ENCODE measurements around the gene ZFP36L1. TPM values are rescaled to one million over a fixed set of nuclear protein-coding genes. Genes with fewer than 3 reads are reported as not detected.
A peak's percentile ranks its signal among the peaks of the same experiment; 100 is the strongest.

The ZFP36L1 gene
- total RNA-seq, 2 experiments from 2014 or later: 254 to 258 TPM

GRCh38 chr14:68784226-68784910 lies 8.5 kb downstream of the ZFP36L1 start:
- Mint-ChIP-seq H3K36me3 (ENCODE audit: low read depth) (peaks cover 34% of the 10 kb centered on the region), H3K27ac (peak overlapping the region; percentile 99), H3K9me3 (no peaks in the 10 kb centered on the region), H3K27me3 (no peaks in the 10 kb centered on the region), H3K4me1 (ENCODE audit: low read depth) (peaks cover 86% of the 10 kb centered on the region), H3K4me3 (no peak overlapping the region)
- Histone ChIP-seq H3K9me3 (ENCODE audit: control insufficient read depth in 1 of 2, insufficient read depth in 1 of 2, low read length in 2 of 2) (no peaks in the 10 kb centered on the region), H3K27me3 (ENCODE audit: control insufficient read depth in 1 of 2, insufficient read depth in 2 of 2, low read length in 2 of 2) (no peaks in the 10 kb centered on the region), H3K4me1 (ENCODE audit: insufficient read depth, low read length) (peaks cover 84% of the 10 kb centered on the region), H3K36me3 (ENCODE audit: insufficient read depth, low read length) (peaks cover 27% of the 10 kb centered on the region), H3K4me3 (ENCODE audit: low read length) (no peak overlapping the region), H3K27ac (ENCODE audit: low read depth in 1 of 2, low read length in 2 of 2) (peak overlapping the region; percentile 1 to 50)
- POLR2A ChIA-PET: interaction anchor here (1.0 to 15.8 kb wide), 9 partner anchors 6 to 534 kb away, joined by 3 to 816 read pairs (median 43); partner anchors contain the start of gene ZFP36L1
- ATAC-seq (ENCODE audit: poor library complexity) (no peak), DNase-seq (peak in 2 of 14 experiments; percentile 48 to 60)
- CTCF ChIA-PET: interaction anchor here (1.1 to 9.3 kb wide), 3 partner anchors 32 to 99 kb away, joined by 3 to 115 read pairs (median 6); no protein-coding TSS in a partner anchor
- intact Hi-C loops (cut with DNase I, micrococcal nuclease): loop anchor here (5.0 to 10.0 kb wide), 6 partner anchors 33 to 500 kb away; no protein-coding TSS in a partner anchor
- no peak for TF ChIP-seq CTCF (IDR thresholded peaks at IDR 0.05)

- H3K4me3 ChIP-seq (ENCODE audit: low read length): no peak overlapping the region
- no peak for DNase-seq
- H3K4me1 Mint-ChIP-seq (ENCODE audit: low read depth): peaks cover 86% of the 10 kb centered on the region
- POLR2A ChIA-PET: interaction anchor here (0.7 to 15.8 kb wide), 7 partner anchors 7 to 533 kb away, joined by 3 to 816 read pairs (median 70); partner anchors contain the start of gene ZFP36L1
- peaks cover 20% of the 10 kb centered on the region for H3K36me3 ChIP-seq (ENCODE audit: insufficient read depth, low read length)
- H3K27ac Mint-ChIP-seq: peak overlapping the region; percentile 92
- peaks cover 87% of the 10 kb centered on the region for H3K4me1 ChIP-seq (ENCODE audit: insufficient read depth, low read length)
- H3K9me3 Mint-ChIP-seq: no peaks in the 10 kb centered on the region
- H3K27ac ChIP-seq (ENCODE audit: low read depth in 1 of 2, low read length in 2 of 2): peak overlapping the region in 1 of 2 donors; percentile 1
- intact Hi-C loops (cut with DNase I, micrococcal nuclease): loop anchor here (5.0 to 10.0 kb wide), 6 partner anchors 34 to 499 kb away; no protein-coding TSS in a partner anchor
- H3K27me3 ChIP-seq (ENCODE audit: control insufficient read depth in 1 of 2, insufficient read depth in 2 of 2, low read length in 2 of 2): no peaks in the 10 kb centered on the region
- peak overlapping the region; percentile 9 for H3K4me3 Mint-ChIP-seq
- H3K9me3 ChIP-seq (ENCODE audit: control insufficient read depth in 1 of 2, insufficient read depth in 1 of 2, low read length in 2 of 2): no peaks in the 10 kb centered on the region
- no peak for TF ChIP-seq CTCF (IDR thresholded peaks at IDR 0.05)
- CTCF ChIA-PET: interaction anchor here (1.2 to 2.6 kb wide), 3 partner anchors 67 to 277 kb away, joined by 3 to 6 read pairs (median 5); no protein-coding TSS in a partner anchor
- ATAC-seq (ENCODE audit: poor library complexity): no peak
- no peaks in the 10 kb centered on the region for H3K27me3 Mint-ChIP-seq
- peaks cover 27% of the 10 kb centered on the region for H3K36me3 Mint-ChIP-seq (ENCODE audit: low read depth)
These were observed 9.2 kb downstream of the ZFP36L1 start for GRCh38 chr14:68783408-68784225.
